ENCODE results near the gene ZNF462.

The ZNF462 gene

DNA sequence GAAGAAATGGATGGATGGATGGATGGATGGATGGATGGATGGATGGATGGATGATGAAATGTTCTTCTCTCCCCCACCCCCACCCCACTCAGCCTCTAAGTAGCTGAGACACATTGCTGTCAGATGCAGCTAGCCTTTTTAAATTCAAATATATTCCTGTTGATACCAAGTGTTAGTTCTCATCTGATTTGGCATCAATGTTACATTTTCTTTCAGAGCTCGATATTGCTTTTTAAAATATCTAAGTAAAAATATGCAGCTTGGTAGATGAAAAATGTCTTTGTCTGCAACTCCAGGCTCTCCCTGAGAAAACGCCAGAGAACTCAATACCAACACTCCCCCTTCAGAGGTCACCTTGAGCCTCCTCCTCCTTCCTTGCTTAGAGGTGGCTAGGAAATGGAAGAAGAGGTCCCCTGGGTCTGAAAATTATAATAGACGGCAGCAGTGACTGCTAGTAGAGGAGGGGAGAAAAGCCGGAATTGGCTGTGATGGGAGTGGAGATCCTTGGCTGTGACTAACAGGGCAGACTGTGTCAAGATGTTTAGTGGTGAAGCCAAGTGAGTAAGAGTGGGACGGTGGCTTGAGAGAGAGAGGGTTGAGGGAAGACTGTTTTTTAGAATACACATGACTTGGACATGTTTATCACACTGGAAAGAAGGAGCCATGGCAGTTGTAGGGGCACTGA is 156.0 kb downstream of the ZNF462 start:
- Histone ChIP-seq H3K4me1 (ENCODE audit: control insufficient read depth, insufficient read depth, low read length) (no peaks in the 10 kb centered on the region), H3K9ac (ENCODE audit: low read length) (no peak overlapping the region), H3K27me3 (ENCODE audit: control insufficient read depth, insufficient read depth, low read length) (no peaks in the 10 kb centered on the region), H3K9me3 (ENCODE audit: control insufficient read depth, low read length) (no peaks in the 10 kb centered on the region), H3K36me3 (ENCODE audit: control insufficient read depth, insufficient read depth, low read length) (no peaks in the 10 kb centered on the region), H3K4me3 (ENCODE audit: low read length) (no peak overlapping the region)

GRCh38 chr9:107020040-107020530 is 157.1 kb downstream of the ZNF462 start:
- H3K27me3 ChIP-seq (ENCODE audit: control insufficient read depth, insufficient read depth, low read length), result no peaks in the 10 kb centered on the region
- H3K9me3 ChIP-seq (ENCODE audit: control insufficient read depth, low read length), result no peaks in the 10 kb centered on the region
- H3K36me3 ChIP-seq (ENCODE audit: control insufficient read depth, insufficient read depth, low read length), result no peaks in the 10 kb centered on the region
- H3K4me3 ChIP-seq (ENCODE audit: low read length), result no peak overlapping the region
- H3K9ac ChIP-seq (ENCODE audit: low read length), result no peak overlapping the region
- H3K4me1 ChIP-seq (ENCODE audit: control insufficient read depth, insufficient read depth, low read length), result no peaks in the 10 kb centered on the region

- Histone ChIP-seq H3K4me1 (ENCODE audit: control insufficient read depth, insufficient read depth, low read length) (no peaks in the 10 kb centered on the region), H3K36me3 (ENCODE audit: control insufficient read depth, insufficient read depth, low read length) (no peaks in the 10 kb centered on the region), H3K4me3 (ENCODE audit: low read length) (no peak overlapping the region), H3K9ac (ENCODE audit: low read length) (no peak overlapping the region), H3K9me3 (ENCODE audit: control insufficient read depth, low read length) (no peaks in the 10 kb centered on the region), H3K27me3 (ENCODE audit: control insufficient read depth, insufficient read depth, low read length) (no peaks in the 10 kb centered on the region)
Measured at GRCh38 chr9:107024193-107024592, 161.2 kb downstream of the ZNF462 start.

- Histone ChIP-seq H3K27me3 (ENCODE audit: control insufficient read depth, insufficient read depth, low read length) (no peaks in the 10 kb centered on the region), H3K4me1 (ENCODE audit: control insufficient read depth, insufficient read depth, low read length) (no peaks in the 10 kb centered on the region), H3K9ac (ENCODE audit: low read length) (no peak overlapping the region), H3K36me3 (ENCODE audit: control insufficient read depth, insufficient read depth, low read length) (no peaks in the 10 kb centered on the region), H3K9me3 (ENCODE audit: control insufficient read depth, low read length) (no peaks in the 10 kb centered on the region), H3K4me3 (ENCODE audit: low read length) (no peak overlapping the region)
Measured at GRCh38 chr9:107025260-107026035, 162.5 kb downstream of the ZNF462 start.

GRCh38 chr9:107029146-107029545 is 166.2 kb downstream of the ZNF462 start:
- Histone ChIP-seq H3K4me1 (ENCODE audit: control insufficient read depth, insufficient read depth, low read length) (no peaks in the 10 kb centered on the region), H3K27me3 (ENCODE audit: control insufficient read depth, insufficient read depth, low read length) (no peaks in the 10 kb centered on the region), H3K9me3 (ENCODE audit: control insufficient read depth, low read length) (no peaks in the 10 kb centered on the region), H3K36me3 (ENCODE audit: control insufficient read depth, insufficient read depth, low read length) (no peaks in the 10 kb centered on the region), H3K9ac (ENCODE audit: low read length) (no peak overlapping the region), H3K4me3 (ENCODE audit: low read length) (no peak overlapping the region)

DNA sequence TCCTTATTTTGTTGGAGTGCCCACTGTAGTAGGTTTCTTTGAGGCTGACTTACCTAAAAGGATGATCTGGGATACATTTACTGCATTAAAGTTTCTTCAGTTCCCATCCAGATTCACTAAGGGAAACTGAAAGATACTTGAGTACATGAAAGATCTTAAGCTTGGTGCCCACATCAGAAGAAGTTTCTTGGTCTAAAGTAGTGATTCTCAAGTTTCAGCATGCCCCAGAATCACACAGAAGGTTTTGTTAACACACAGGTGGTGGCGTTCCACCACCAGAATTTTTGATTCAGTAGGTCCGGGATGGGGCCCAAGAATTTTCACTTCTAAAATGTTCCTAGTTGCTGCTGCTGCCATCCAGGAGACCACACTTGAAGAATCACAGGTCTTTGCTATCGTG is 171.0 kb downstream of the ZNF462 start:
- Histone ChIP-seq H3K36me3 (ENCODE audit: control insufficient read depth, insufficient read depth, low read length) (no peaks in the 10 kb centered on the region), H3K4me3 (ENCODE audit: low read length) (no peak overlapping the region), H3K4me1 (ENCODE audit: control insufficient read depth, insufficient read depth, low read length) (no peaks in the 10 kb centered on the region), H3K27me3 (ENCODE audit: control insufficient read depth, insufficient read depth, low read length) (no peaks in the 10 kb centered on the region), H3K9ac (ENCODE audit: low read length) (no peak overlapping the region), H3K9me3 (ENCODE audit: control insufficient read depth, low read length) (no peaks in the 10 kb centered on the region)

DNA sequence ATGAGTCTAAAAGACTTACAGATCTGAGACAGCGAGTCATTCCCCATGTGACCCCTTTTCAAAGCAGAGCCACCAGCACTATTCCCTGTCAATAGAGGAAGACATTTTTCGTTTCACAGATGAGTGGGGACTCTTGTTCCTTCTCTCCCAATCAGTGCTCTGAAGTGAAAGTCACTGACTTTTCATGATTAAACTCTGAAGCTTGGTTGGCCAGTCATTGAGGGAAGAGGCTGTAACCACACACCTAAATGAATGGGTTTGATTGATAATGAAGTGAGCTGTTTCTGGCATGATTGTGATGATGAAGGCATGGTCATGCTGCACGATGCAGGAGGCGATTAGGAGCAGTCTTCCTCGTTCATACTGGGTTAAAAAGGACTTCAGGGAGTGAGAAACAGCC is 171.9 kb downstream of the ZNF462 start:
- no peaks in the 10 kb centered on the region for H3K27me3 ChIP-seq (ENCODE audit: control insufficient read depth, insufficient read depth, low read length)
- no peak overlapping the region for H3K9ac ChIP-seq (ENCODE audit: low read length)
- H3K36me3 ChIP-seq (ENCODE audit: control insufficient read depth, insufficient read depth, low read length), result no peaks in the 10 kb centered on the region
- H3K4me1 ChIP-seq (ENCODE audit: control insufficient read depth, insufficient read depth, low read length), result no peaks in the 10 kb centered on the region
- H3K9me3 ChIP-seq (ENCODE audit: control insufficient read depth, low read length), result no peaks in the 10 kb centered on the region
- no peak overlapping the region for H3K4me3 ChIP-seq (ENCODE audit: low read length)

GRCh38 chr9:107036367-107036766 is 173.4 kb downstream of the ZNF462 start:
- no peaks in the 10 kb centered on the region for H3K4me1 ChIP-seq (ENCODE audit: control insufficient read depth, insufficient read depth, low read length)
- no peaks in the 10 kb centered on the region for H3K9me3 ChIP-seq (ENCODE audit: control insufficient read depth, low read length)
- no peaks in the 10 kb centered on the region for H3K27me3 ChIP-seq (ENCODE audit: control insufficient read depth, insufficient read depth, low read length)
- H3K9ac ChIP-seq (ENCODE audit: low read length), result no peak overlapping the region
- H3K36me3 ChIP-seq (ENCODE audit: control insufficient read depth, insufficient read depth, low read length), result no peaks in the 10 kb centered on the region
- no peak overlapping the region for H3K4me3 ChIP-seq (ENCODE audit: low read length)

- no peaks in the 10 kb centered on the region for H3K27me3 ChIP-seq (ENCODE audit: control insufficient read depth, insufficient read depth, low read length)
- H3K4me1 ChIP-seq (ENCODE audit: control insufficient read depth, insufficient read depth, low read length), result no peaks in the 10 kb centered on the region
- H3K9ac ChIP-seq (ENCODE audit: low read length), result no peak overlapping the region
- H3K36me3 ChIP-seq (ENCODE audit: control insufficient read depth, insufficient read depth, low read length), result no peaks in the 10 kb centered on the region
- H3K9me3 ChIP-seq (ENCODE audit: control insufficient read depth, low read length), result no peaks in the 10 kb centered on the region
- H3K4me3 ChIP-seq (ENCODE audit: low read length), result no peak overlapping the region
Measured at GRCh38 chr9:107039542-107039941, 176.6 kb downstream of the ZNF462 start.

DNA sequence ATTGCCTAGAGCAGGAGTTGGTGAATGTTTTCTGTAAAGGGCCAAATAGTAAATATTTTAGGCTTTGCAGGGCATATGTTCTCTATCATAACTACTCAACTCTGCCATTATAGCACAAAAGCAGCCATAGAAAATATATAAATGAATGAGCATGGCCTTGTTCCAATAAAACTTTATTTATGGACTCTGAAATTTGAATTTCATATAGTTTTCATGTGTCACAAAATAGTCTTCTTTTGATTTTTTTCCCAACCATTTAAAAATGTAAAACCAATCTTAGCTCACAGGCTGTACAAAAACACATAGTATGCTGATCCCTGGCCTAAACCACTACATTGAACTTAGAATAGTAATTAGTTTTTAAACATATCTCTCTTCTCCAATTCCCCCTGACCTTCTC is 179.6 kb downstream of the ZNF462 start:
- Histone ChIP-seq H3K27me3 (ENCODE audit: control insufficient read depth, insufficient read depth, low read length) (no peaks in the 10 kb centered on the region), H3K4me3 (ENCODE audit: low read length) (no peak overlapping the region), H3K9ac (ENCODE audit: low read length) (no peak overlapping the region), H3K9me3 (ENCODE audit: control insufficient read depth, low read length) (no peaks in the 10 kb centered on the region), H3K36me3 (ENCODE audit: control insufficient read depth, insufficient read depth, low read length) (no peaks in the 10 kb centered on the region), H3K4me1 (ENCODE audit: control insufficient read depth, insufficient read depth, low read length) (no peaks in the 10 kb centered on the region)

- Histone ChIP-seq H3K4me1 (ENCODE audit: control insufficient read depth, insufficient read depth, low read length) (no peaks in the 10 kb centered on the region), H3K9ac (ENCODE audit: low read length) (no peak overlapping the region), H3K36me3 (ENCODE audit: control insufficient read depth, insufficient read depth, low read length) (no peaks in the 10 kb centered on the region), H3K27me3 (ENCODE audit: control insufficient read depth, insufficient read depth, low read length) (no peaks in the 10 kb centered on the region), H3K9me3 (ENCODE audit: control insufficient read depth, low read length) (no peaks in the 10 kb centered on the region), H3K4me3 (ENCODE audit: low read length) (no peak overlapping the region)
Measured at GRCh38 chr9:107043886-107044285, 180.9 kb downstream of the ZNF462 start.

DNA sequence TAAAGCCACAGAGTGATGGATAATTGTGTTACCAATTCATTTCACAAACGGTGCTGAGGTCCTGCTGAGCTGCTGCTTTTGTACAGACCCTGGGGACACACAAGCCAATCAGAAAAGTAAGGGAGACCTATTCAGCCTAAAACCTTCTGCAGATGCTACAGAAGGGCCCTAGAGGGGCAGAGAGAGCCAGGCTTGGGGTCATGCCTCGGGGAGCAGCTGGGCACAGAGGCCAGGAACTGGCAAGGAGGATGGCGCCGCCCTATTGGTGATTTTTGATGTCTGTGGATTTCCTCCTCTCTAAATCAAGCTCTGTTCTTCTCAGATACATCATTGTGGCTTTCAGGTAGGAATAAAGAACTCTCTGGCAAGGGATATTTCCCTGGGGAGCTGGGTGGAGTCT is 181.9 kb downstream of the ZNF462 start:
- Histone ChIP-seq H3K4me3 (ENCODE audit: low read length) (no peak overlapping the region), H3K9me3 (ENCODE audit: control insufficient read depth, low read length) (no peaks in the 10 kb centered on the region), H3K36me3 (ENCODE audit: control insufficient read depth, insufficient read depth, low read length) (no peaks in the 10 kb centered on the region), H3K9ac (ENCODE audit: low read length) (no peak overlapping the region), H3K4me1 (ENCODE audit: control insufficient read depth, insufficient read depth, low read length) (no peaks in the 10 kb centered on the region), H3K27me3 (ENCODE audit: control insufficient read depth, insufficient read depth, low read length) (no peaks in the 10 kb centered on the region)
